Medulla oblongata (tissue), 1 donor: Measurements from ENCODE around the gene QSOX2.
A peak's percentile ranks its signal among the peaks of the same experiment; 100 is the strongest.

ENCODE experiments used
- DNase-seq: peaks from one replicate; pipeline ENCODE4 v3.0.0-alpha.2; 2015; ENCODE audit errors: extremely low spot score

The QSOX2 gene, protein sequence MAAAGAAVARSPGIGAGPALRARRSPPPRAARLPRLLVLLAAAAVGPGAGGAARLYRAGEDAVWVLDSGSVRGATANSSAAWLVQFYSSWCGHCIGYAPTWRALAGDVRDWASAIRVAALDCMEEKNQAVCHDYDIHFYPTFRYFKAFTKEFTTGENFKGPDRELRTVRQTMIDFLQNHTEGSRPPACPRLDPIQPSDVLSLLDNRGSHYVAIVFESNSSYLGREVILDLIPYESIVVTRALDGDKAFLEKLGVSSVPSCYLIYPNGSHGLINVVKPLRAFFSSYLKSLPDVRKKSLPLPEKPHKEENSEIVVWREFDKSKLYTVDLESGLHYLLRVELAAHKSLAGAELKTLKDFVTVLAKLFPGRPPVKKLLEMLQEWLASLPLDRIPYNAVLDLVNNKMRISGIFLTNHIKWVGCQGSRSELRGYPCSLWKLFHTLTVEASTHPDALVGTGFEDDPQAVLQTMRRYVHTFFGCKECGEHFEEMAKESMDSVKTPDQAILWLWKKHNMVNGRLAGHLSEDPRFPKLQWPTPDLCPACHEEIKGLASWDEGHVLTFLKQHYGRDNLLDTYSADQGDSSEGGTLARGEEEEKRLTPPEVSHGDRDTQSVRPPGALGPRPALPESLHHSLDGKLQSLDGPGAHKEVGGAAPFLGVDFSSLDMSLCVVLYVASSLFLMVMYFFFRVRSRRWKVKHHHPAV

GRCh38 chr9:136245219-136246150, at the start of gene QSOX2:
Gene QSOX2, minus strand, starts transcription at chr9:136245812. Its CDS starts 9 bp downstream, at chr9:136245803.
- DNase-seq, result peak; percentile 79

GRCh38 chr9:136295055-136295454, 49.4 kb upstream of the QSOX2 start:
- DNase-seq, result no peak

GRCh38 chr9:136294437-136294836, 48.8 kb upstream of the QSOX2 start:
- DNase-seq, result no peak

DNA sequence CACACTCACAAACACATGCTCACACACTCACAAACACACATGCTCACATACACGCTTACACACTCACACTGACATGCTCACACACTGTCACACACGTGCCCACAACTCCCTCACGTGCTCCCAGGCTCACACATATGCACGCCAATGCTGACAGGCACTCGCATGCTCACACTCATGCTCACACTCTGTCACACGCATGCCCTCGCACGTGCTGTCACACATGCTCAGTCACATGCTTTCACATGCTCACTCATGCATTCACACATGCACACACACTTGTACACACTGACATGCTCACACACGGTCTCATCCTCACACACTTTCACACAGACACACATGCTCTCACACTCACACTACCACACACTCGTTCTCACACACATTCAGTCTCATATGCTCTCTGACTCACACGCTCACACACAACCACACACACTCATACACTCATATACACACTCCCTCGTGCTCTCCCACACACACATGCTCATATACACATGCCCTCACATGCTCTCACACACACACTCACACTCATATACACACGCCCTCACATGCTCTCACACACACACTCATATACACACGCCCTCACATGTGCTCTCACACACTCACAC, 48.0 kb upstream of the QSOX2 start:
- DNase-seq, result no peak

- no peak for DNase-seq
These were observed 47.2 kb upstream of the QSOX2 start for GRCh38 chr9:136292591-136293448.

GRCh38 chr9:136292026-136292538, 46.5 kb upstream of the QSOX2 start:
- no peak for DNase-seq

- no peak for DNase-seq
These were observed 45.9 kb upstream of the QSOX2 start for GRCh38 chr9:136291306-136292025.

DNA sequence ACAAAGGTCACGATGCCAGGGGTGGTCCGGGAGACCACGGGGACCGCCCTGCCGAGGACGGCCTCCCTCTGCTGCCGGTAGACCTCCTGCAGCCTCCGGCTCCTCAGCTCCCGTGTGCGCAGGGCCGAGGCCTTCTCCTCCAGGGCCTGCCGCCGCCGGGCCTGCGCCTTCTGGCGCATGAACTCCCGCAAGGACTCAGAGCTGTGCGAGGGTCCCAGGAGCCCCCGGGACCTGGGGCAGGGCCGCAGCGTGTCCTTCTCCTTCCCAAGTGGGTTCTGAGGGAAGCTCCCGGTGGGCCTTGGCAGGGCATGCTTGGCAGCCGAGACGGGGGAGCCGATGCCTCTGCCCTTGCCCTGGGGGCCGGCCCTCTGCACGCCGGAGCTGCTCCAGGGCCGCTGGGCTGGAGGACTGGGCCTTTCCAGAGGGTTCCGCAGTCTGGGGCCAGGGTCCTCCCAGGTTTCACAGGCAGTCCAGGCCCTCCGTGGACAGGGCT, 44.9 kb upstream of the QSOX2 start:
- DNase-seq, result no peak

DNA sequence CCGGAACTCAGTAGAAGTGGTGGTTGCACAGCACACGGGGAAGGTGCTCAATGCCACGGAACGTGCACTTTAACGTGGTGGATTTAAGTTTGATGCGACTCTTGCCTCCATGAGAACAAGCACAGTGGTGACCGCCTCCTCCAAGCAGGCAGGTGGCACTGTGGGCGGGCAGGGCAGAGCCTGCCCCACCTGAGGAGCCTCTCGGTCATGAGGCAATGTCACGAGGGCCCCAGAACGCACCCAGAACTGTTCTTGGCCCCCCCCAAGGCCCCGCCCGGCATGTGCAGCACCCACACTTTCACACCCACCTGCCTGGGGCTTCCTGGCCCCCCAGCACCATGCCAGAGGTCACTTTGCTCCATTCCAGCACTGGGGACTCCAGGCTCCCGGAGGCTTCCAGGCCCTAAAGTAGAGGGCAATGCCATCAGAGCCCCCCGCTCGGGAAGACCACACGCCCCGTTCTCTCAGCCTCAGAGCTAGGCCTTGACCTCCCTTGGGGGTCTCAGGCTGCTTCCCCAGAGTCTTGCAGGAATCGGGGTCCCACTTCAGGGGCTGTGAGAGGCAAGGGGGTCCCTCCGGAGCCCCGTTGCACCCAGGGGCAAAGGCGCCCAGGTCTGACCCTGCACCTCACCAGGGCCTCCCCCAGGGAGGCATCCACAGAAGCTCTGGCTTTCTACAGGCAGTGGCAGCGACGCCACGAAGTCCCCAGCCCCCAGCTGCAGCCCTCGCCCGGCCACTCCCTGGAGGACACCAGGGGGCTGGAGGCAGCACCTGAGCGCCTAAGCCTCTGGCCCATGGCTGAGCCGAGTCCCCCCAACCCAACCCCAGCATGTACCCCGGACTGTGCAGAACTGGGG, 44.3 kb upstream of the QSOX2 start:
- no peak for DNase-seq

DNA sequence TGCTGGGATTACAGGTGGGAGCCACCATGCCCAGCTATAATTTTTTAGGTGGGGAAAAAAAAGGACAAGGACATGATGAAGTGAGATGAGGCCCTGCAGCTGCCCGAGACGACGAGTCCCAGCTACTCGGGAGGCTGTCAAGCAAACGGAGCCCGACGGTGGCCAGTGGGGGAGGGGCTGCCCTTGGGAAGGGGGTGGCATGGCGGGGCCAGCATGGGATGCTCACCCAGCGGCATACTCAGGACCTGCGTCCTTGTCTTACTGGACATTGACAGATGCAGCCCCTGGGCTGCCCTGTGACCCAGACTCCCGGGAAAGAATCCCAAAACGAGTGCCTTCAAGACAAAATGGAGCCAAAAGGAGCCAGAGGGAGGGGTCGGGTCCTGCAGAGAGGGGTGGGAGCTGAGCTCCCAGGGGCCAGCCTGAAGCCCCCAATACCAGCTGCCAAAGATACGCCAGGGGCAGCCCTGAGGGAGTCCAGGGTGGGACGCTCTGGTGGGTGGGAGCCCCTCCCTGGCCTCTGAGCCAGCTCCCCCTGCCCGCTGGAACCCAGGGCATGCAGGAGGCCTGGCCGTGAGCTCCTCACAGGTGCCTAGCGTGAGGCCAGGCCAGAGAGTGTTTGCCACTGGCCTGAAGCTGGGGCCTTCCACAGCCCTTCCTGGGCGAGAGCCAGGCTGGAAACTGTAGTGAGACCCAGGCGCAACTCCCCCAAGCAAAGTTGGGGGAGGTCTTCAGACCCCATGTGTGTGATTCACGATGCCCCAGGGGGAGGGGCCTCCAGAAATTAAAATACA, 42.5 kb upstream of the QSOX2 start:
- no peak for DNase-seq

- no peak for DNase-seq
These were observed 41.4 kb upstream of the QSOX2 start for GRCh38 chr9:136286987-136287379.

GRCh38 chr9:136286359-136286986, 40.9 kb upstream of the QSOX2 start:
- no peak for DNase-seq

DNA sequence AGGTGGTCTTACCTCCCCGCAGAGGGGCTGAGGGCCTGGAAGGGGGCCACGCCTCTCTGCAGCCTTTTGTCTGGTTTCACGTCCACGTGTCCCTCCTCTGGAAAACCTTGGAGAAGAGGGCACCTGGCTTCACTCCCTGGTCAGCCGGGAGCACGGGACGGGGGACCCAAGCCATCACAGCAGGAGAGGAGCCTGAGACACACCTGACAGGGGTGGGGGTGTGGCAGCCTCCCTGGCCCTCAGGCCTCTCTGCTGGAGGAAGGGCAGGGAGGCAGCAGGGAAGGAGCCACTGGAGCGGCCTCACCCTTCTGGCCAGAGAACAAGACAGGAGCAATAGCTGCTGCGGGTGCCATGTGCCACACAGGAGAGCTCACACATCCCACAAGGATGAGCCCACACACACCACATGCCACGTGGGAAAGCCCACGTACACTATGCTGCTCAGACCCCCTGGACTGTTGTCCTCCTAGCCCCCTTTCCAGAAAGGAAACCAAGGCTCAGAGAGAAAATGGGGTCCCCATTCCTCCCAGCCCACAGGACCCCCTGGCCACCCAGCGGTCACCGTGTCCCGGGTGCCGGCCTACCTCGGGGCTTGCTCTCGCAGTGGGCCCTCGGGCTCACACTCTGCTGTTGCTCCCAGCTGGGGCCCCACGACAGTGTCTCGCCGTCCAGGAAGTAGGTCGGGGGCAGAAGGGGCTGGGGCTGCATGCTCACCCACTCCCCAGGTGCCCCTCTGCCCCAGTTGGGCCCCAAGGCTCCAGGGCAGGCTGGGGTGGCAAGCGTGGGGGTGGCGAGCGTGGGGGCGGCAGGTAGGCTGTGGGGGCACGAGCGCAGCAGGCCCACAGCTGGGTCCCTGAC, 40.1 kb upstream of the QSOX2 start:
- DNase-seq, result no peak

GRCh38 chr9:136284951-136285350, 39.3 kb upstream of the QSOX2 start:
- DNase-seq, result no peak

DNA sequence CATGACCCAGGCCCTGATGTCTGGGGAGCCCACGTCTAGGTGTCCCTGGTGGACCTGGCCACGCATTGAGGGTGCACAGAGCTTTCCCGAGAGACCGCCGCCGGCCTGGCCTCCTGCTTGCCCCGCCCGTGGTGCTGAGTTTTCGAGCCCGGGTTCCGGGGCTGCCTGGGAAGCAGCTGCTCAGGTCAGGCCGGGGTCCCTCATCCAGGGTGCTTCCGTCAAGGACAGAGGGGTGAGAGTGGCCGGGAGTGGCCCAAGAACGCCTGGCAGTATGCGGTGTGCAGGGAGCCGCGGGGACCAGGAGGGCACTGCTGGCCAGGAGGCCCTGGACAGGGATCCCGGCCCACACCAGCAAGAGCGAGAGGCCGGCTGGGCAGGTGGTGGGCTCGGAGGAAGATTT, 38.7 kb upstream of the QSOX2 start:
- no peak for DNase-seq
